NCI-H1105 (cell line): Measurements from ENCODE around the gene PDZRN4.
"Not testable (repeated sequence)": the region's sequence is repeated elsewhere in the genome, so short reads cannot be mapped to it uniquely, and the experiment has no call there.

Experiments
- DNase-seq: peaks from one replicate; lab custom pipeline; 2025; lab: John Stamatoyannopoulos, UW

Gene PDZRN4

DNA sequence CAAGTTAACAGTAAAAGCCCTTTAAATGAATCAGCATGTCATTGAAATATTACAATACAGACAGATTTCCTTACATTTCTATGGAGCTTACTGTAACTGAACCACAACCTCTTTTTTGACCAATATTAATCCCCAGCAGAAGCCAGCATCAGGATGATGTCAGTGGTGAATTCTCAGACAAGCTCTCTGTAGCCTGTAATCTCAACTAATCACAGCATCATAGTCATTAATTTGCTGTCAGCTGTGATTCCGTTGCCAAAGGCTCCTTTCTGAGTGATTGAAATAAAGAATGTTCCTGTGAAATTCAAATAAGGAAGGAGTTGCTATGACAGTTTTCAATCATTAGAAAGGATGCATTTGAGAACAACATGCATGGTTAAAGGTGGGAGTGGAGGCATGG is 323.1 kb downstream of the PDZRN4 start:
- no peak for DNase-seq

DNA sequence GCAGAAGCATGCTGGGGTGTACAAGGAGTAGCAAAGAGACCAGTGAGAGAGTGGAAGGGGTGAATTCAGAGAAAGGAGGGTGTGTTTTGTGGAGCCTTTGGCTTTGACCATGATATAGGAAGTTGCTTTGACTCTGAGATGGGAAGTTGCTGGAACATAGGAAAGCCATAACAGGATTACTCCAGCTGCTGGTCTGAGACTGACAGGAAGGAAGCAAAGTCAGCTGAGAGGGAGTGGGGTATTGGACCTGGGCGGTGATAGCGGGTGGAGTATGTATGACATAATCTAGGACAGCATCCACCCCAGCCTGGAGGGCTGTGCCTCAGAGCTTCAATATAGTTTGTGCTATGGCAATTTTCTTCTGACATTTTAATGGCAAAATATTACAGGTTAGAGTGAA is 324.4 kb downstream of the PDZRN4 start:
- DNase-seq = no peak

DNA sequence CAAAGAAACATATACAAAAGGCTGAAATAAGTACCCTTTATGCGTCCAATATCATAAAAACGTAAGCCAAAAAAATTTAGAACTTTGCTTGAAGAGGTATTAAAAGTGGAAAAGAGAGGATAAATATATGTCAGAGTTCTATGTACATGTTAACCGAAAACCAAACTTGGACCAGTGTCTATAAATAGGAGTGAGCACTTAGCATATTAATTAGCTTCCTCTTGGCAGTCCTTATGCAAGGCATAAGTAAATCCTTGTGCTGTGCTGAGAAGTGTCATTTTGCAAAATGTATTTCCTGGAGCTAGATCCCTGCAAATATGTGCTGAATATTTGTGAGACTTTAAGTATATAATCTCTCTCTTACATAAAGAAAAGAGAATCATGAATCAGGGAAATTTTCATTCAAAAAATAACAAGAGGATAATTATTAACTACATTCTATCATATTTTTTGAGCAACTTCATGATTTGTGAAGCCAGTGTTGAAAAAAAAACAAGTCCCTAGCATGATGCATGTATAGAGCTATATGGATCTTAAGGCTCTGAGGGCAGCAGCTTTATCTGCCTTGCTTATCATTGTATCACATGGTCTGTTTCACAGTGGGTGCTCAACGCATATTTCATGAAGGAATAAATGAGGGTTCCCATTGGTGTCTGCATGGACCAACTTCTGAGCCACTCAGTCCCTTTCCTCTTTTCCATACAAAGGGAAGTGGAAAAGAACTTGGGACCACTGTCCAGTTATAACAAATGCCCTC is 326.1 kb downstream of the PDZRN4 start:
- peak; percentile 54 for DNase-seq

DNA sequence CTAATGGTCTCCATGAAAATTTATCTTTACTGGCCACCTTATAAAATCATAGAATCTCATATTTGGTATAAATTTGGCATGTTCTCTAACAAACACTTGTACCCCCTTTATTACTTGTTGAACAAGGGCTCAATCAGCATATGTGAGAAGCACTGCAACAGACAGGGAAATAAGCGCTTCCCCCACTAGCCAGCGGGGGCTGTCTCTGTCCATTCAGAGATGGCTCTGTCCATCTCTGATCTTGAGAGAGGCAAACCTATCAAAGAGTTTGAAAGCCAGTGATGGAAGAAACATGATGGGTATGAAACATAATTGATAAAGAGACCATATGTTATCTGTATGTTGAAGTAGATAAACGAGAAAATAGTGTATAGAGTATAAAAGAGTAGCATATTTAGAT is 326.8 kb downstream of the PDZRN4 start:
- DNase-seq = peak; percentile 6

DNA sequence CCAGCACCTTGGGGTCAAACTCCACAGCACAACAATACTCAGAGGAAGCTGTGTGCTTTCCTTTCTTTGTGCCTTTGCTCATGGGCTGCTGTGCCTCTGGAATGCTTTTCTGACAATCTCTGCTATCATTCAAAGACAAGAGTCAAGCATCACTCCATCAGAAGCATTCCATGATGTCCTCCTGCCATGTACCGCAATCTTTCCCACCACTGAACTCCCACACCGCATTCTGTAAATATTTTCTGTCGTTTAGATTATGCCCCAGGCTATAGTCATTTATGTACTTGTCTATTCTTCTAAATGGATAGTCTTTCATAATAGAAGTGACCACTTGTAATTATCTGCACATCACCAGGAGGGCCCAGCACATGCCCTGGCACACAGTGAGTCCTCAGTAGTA is 327.8 kb downstream of the PDZRN4 start:
- no peak for DNase-seq

DNA sequence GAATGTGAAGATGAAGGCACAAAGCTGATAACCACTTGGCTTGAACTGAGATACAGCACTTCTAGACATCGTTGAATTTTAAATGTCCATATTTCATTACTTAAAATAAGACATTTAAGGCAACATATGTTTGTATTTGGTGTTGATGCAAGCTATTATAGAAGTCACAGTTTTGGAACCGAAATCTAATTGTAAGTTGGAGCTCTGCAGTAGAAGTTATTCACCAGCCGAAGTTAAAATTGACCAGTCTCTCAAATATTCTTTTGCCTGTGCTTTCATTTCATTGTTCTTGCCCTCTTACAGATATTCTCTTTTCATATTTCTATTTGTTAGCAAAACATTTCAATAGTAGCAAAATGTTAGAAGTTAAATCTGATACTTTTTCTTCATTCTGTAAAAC is 332.7 kb downstream of the PDZRN4 start:
- DNase-seq = no peak

DNA sequence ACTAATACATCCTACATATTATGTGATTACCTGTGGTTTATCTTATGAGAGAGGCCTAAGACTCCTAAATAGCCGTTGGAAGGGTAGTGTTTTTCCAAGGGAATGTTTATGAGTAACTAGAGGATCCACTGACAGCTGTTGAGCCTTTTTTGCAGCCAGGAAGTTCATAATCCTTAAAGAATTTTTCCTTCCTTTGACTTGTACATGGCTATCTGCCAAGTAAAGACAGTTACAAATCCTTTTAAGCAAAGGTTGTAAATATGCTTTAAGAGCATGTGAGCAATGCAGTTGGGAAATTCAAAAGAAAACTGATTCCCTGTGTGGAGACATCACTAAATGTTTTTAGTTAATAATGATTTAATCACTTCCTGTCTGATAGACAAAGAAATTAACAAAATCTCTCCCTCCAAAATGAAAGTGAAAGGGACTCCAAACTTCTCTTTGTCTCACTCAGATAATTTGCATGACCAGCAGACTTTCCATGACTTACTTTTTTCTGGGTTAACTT is 333.8 kb downstream of the PDZRN4 start:
- no peak for DNase-seq

DNA sequence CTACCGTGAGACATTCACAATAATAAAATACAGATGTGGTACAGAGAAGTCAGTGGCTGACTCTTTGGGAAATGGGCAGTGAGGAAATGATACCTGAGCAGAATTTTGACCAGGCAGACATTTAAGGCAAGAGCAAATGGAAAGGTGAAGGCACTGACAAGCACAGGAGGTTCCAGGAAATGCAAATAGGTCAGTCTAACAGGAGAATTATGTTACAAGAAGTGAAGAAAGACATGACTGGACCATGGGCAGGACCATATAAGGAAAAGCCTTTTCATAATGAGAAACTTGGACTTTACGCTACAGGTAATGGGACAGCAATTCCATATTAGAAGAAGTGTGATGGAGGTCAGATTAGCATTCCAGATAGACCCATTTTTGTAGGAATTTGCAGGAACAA is 338.9 kb downstream of the PDZRN4 start:
- no peak for DNase-seq

DNA sequence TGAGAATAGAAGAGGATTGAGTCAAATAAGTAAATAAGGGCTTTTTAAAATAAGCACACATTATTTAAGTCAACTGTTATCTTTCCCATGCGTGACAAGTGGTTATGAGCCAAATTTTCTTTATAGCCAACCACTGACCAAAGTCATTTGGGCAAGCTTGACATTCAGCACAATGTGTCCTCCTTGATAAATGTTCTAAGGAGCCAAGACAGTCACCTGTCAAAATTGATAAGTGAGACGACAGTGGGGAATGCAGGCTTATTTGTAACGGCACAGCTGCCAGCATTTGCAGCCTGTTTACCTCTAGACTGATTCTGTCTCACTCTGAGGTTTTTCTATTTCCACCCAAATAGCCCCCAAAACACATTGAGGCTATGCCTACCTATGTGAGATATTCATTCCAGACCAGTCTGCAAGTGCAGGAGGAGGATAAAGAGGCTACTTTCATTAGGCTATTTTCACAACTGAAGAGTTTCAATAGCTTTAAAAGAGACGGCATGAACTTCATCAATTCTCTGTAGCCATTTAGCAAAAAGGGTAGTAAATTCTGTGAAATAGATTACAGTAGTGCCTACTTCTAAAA is 339.5 kb downstream of the PDZRN4 start:
- no peak for DNase-seq

DNA sequence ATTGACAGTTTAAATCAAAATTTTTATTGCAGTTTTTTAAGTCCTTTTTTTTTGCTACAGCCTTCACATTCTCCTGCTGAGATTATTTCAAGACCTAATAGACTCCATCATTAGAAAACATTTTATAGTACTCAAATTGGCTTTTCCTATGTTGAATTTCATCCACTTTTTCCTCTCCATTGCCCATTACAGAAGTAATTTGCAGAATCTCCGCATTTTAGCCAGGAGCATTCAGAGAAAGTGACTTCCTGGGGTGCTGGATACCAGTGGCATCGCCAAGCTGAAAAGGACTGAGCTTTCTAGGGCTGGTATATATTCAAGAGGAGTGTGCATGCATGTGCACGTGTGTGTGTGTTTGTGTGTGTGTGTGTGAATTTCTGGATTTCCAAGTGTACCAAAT is 340.8 kb downstream of the PDZRN4 start:
- DNase-seq = no peak

DNA sequence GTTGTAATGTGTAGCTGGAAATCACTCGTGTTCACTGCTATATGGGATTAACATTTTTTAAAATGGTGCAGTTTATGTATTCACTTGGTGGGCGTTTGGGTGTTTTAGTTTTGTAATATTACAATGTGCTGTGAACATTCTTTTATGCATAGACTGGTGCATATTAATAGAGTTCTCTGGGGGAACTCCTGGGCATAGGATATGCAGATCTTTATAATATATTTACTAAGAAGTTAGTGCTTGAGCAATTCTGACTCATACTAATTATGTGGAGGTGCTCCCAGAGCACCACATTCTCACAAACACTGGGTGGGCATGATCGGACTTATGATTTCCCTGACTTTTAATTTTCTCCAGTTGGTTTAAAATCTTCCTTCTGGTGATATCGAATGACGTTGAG is 342.3 kb downstream of the PDZRN4 start:
- no peak for DNase-seq

DNA sequence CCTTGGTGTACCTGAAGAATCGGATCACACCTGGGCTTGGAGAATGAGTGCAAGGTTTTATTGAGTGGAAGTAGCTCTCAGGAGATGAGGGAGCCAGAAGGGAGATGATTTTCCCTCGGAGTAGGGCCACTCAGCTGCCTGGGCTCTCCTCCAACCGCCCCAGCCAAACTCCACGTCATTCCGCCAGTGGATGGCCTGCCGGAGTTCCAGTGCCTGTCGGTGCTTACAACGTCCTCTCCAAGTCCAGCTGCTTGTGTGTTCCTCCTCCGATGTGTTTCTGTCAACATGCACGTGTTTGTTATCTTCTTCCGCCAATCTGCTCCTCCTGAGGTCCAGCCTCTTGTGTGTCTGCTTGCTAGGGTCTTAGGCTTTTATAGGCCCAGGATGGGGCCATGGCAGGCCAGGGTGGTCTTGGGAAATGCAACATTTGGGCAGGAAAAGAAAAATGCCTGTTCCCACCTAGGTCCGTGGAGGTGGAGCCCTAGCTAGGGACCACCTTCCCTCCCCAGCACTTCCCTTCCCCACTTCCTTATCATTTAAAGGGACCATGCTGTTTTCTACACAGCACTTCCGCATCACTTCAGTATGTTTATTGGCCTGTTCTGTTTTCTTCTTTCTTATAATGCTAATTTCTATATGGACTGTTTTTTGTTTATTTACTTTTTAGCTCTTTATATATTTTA is 343.2 kb downstream of the PDZRN4 start:
- no peak for DNase-seq

DNA sequence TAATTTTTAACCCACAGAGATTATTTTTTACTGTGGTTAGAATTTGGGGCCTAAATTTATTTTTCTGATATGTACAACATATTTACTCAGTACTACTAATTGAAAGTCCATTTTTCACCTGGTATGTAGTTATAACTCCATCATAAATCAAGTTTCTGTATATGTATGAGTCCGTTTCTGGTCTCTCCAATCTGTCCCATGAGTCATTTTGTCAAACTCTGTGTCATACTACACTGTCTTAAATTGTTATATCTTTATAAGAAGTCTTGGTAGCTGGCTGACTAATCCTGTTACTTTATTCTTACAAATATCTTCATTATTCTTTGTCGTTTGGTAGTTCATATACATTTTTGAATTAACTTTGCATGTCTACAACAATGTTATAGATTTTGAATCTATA is 344.0 kb downstream of the PDZRN4 start:
- no peak for DNase-seq

DNA sequence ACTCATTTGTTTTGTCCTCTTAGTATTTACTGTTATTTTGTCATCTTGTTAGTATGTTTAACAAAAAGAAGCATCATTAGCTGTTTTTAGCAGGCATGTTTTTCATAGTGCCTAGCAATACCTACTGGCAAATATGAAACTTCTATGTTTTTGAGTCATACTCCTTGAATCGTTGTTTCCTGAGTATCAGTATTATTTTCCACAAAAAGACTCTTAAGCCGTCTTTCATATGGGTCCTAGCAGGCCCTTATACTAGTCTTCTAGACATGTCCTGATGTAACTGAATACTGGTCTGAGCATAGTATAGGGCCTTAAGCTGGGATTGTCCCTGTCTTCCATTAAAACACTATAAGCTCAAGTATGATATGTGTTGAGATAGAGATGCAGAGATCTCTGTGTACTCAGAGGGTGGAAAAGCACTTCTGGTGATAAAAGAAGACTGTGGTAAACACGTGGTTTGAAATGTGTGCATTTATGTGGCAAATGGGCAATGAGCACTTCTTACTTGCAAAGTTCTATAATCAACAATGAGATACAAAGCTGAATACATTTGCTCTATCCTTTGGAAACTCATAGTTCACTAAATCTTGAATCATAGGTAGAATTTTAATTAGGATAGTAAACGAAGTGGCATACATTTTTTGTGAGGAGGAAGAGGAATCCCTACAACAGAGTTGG is 348.8 kb downstream of the PDZRN4 start:
- DNase-seq = no peak

DNA sequence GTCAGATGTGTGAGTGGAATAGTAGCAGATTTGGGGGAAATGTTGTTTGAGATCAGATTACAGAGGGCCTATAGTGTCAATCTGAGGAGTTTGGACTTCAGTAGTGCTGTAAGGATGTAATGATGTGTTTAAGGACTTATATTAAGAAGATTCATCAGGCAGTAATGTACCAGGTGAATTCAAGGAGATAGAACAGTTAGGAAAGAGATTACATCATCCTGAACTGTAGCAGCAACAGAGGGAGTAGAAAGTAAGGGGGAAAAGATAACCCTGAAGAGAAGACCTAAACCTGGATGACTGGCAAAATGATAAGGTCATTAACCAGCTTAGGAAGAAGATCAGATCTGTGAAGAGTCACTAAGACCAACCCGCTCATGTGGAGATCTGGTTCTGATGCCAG is 349.4 kb downstream of the PDZRN4 start:
- no peak for DNase-seq

DNA sequence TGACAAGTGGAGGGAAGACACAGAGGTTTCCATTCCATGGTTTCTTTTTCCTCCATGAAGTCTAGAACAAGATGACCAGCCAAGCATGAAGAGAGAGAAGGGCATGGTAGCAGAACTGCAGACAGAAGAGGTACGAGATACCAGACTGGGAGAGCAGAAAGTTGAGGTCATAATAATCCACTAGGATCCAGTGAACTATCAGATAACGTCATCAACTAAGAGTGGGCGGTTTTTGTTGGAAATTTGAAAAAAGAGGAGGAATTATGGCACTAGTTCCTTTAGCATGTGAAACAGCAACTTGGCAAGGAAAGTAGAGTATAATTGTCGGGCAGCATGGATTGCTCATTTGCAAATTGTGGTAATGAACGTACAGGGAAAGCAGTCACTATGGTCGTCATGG is 357.6 kb downstream of the PDZRN4 start:
- DNase-seq = no peak

DNA sequence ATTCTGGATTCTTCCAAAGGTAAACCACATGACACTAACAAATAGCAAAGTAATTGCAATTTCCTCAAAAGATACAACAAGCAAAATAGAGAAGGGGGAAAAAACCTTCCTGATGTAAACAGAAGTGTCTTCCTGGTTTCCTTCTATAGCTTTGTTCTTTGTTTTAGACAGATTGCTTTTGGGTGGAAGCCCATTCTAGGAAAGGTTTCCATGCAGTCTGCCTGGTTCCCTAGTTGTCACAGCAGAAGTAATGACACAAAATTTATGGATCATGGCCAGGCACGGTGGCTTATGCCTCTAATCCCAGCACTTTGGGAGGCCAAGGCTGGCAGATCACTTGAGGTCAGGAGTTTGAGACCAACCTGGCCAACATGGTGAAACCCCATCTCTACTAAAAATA is 359.0 kb downstream of the PDZRN4 start:
- DNase-seq = not testable (repeated sequence)

DNA sequence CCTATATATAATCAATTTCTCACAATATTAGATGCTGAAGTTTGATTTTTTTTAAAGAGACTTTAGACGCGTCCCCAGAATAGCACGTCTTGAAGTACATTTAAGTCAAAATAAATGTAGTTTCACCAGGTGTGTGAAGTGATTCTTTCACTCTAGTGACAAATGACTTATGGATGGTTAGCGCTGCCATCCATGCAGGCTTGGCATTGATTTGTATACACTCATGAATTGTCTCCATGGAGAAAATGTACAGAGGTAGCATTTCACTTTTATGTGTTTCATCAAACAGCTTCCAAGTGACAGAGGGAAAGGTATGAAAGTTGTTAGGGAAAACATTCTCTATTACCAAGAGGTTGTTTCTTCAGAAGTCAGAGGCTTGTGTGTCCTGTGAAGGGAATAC is 360.8 kb downstream of the PDZRN4 start:
- DNase-seq = no peak

DNA sequence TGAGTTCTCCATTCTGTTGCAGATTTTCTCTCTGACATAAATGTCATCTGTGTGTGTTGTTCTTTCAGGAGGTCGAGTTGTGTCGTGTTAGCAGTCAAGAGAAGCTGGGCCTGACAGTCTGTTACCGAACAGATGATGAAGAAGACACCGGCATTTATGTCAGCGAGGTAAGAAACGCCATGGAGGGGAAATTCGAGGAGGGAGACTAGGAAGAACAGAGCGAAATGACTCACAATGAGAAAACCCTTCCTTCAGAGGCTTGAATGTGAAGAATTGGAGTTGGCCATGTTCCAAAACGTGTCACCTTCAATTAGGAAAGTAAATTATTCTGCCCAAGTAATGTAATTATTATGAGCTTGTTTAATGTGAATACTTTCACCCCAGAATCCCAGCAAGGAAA is 364.5 kb downstream of the PDZRN4 start:
- DNase-seq = peak; percentile 49

DNA sequence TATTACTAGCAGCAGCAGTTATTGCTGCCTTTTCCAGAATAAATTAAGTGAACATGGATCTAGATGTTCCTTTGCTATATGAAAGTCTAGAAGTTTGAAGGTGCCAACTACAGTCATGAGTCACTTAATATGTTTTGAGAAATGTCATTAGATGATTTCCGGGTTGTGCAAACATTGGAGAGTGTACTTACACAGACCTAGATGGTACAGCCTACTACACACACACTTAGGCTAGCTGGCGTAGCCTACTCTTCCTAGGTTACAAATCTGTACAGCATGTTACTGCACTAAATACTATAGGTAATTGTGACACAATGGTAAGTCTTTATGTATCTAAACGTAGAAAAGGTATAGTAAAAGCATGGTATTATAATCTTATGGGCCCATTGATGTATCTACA is 368.1 kb downstream of the PDZRN4 start:
- DNase-seq = no peak

DNA sequence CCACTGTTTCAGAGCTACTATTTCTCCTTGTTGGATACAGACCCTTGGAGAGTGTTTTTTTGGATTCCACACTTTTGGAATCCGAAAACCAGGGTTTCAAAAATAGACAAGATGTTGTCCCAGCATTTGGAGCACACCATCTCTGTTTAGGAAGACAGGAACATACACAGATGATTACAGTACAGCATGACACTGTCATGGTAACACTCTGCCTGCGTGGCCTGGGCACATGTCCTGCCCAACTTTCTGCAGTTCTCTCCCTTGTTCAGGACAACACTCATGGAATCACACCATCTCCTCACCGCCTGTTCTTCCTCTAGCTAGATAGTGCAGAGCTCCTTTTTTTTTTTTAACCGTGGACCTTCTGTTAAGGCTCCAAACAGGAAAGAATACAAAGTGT is 369.2 kb downstream of the PDZRN4 start:
- no peak for DNase-seq

DNA sequence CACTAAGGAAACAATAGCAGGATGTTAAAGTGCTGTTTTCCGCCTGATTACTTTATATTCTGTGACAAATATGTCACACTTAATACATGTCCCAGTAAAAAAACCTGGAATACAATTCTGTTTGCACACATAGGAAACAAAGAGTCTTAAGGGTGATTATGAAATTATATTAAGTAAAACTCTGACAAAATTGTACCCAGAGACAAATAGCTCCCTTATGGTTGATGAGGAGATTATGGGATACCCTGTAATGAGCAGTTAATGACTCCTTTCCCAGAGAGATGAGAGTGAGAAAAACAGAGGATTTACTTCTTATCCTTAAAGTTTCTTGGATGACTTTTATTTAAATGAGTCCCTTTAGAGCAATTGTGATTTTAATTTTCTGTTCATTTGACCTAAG is 370.6 kb downstream of the PDZRN4 start:
- DNase-seq = no peak

DNA sequence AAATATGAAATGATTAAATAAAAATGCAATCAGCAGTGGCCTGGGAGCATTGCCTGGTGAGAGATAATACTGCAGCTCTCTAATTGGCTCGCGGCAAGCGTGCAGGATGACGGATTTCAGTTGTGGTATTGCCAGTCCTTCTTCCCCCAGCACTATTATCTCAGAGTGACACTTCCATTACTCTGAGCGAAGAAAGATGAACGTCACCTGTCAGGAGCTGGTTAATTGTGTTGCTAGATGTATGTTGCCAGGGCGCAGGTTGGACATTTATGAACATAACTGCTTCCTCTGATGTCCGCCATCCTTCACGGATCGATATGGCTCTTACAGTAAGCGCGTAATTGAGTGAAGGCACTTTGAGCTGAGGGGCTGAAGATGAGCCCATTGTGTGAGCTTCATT is 374.9 kb downstream of the PDZRN4 start:
- no peak for DNase-seq
